K562 (cell line): ENCODE measurements around the gene SNRPB. TPM values are rescaled to one million over a fixed set of nuclear protein-coding genes. Genes with fewer than 3 reads are reported as not detected.

Source experiments
- ATAC-seq: fragments of 200-7000 bp; cut with Tn5 transposase; 3 replicates; pipeline ENCODE4 v1.9.1; 2020; ENCODE audit warnings: moderate library complexity
- BruUV-seq: library from RNA; stranded (reverse); fragments of 400-500 nt; replicated peaks from 2 replicates; lab custom pipeline; 2021; lab: Mats Ljungman, UMichigan
- CTCF ChIA-PET: fragments of 300-600 bp; formaldehyde crosslinking; extraction: SDS; loops from one replicate; lab custom pipeline; 2021; ENCODE audit warnings: low intra/inter-chr PET ratio; lab: Yijun Ruan, JAX
- POLR2A ChIA-PET: fragments of 300-600, 350-650 bp; sonication (Branson Sonifier 250); formaldehyde crosslinking; extraction: SDS; loops from one replicate; lab custom pipeline; 2021; ENCODE audit warnings: antibody characterized with exemption, inconsistent platforms; lab: Yijun Ruan, JAX
- DNase-seq, 4 experiments: peaks; one replicate each; pipeline versions ENCODE4 v3.0.0 to v3.0.0-alpha.2; 2011 to 2018; ENCODE audit warnings: low spot score in 3 of 4, mixed read lengths in 3 of 4; ENCODE audit errors: extremely low read depth in 1 of 4
- FAIRE-seq: peaks from 2 replicates; lab custom pipeline; 2011; peaks lifted over from hg19 to GRCh38; lab: Jason Lieb, UNC
- H2AFZ ChIP-seq: 2 replicates; pipeline ENCODE4 v1.6.0; 2011; ENCODE audit warnings: low read depth, low read length, control low read depth, inconsistent platforms
- H3K27ac ChIP-seq: fragments of 200-600 bp; 3 replicates; pipeline ENCODE4 v1.8.0; 2011; ENCODE audit warnings: low read depth, mild to moderate bottlenecking, control low read depth, inconsistent platforms, low read length, moderate library complexity, mixed read lengths; ENCODE audit errors: extremely low read depth
- H3K27me3 ChIP-seq, 2 experiments: fragments of 300-600 bp in 1 of 2; 2 replicates in 1 of 2; 3 replicates in 1 of 2; pipeline versions ENCODE4 v1.6.0 to v1.8.0; 2011; ENCODE audit warnings: inconsistent platforms in 2 of 2, low read length in 2 of 2, mild to moderate bottlenecking in 1 of 2, mixed read lengths in 1 of 2, moderate library complexity in 1 of 2; ENCODE audit not compliant: control insufficient read depth in 2 of 2, insufficient read depth in 2 of 2
- H3K36me3 ChIP-seq: fragments of 300-600 bp; 3 replicates; pipeline ENCODE4 v1.8.0; 2011; ENCODE audit warnings: mild to moderate bottlenecking, low read length, inconsistent platforms; ENCODE audit not compliant: control insufficient read depth, insufficient read depth
- H3K4me1 ChIP-seq, 2 experiments: fragments of 200-600 bp in 1 of 2; replicated peaks in 1 of 2; 2 replicates in 1 of 2; 3 replicates in 1 of 2; pipeline versions ENCODE4 v1.5.1 to v1.8.0; 2011; ENCODE audit warnings: inconsistent platforms in 2 of 2, low read length in 2 of 2, mild to moderate bottlenecking in 1 of 2, mixed read lengths in 1 of 2, moderate library complexity in 1 of 2; ENCODE audit not compliant: control insufficient read depth in 2 of 2, insufficient read depth in 2 of 2
- H3K4me2 ChIP-seq: 2 replicates; pipeline ENCODE4 v1.6.1; 2011; ENCODE audit warnings: low read length, control low read depth, inconsistent platforms, mixed read lengths; ENCODE audit not compliant: insufficient read depth
- H3K4me3 ChIP-seq: fragments of 200-600 bp; sonication (generic), shearing (Covaris generic); 2 replicates; pipeline ENCODE4 v1.5.1; 2016; ENCODE audit warnings: control low read depth, inconsistent platforms
- H3K79me2 ChIP-seq: fragments of 200-600 bp; 3 replicates; pipeline ENCODE4 v1.8.0; 2011; ENCODE audit warnings: low read length, inconsistent platforms; ENCODE audit not compliant: control insufficient read depth, insufficient read depth
- H3K9ac ChIP-seq, 2 experiments: 2 replicates each; pipeline versions ENCODE4 v1.6.0 to v1.6.1; 2011; ENCODE audit warnings: low read depth in 2 of 2, low read length in 2 of 2, control low read depth in 1 of 2, inconsistent platforms in 1 of 2, mild to moderate bottlenecking in 1 of 2, mixed read lengths in 1 of 2; ENCODE audit not compliant: insufficient read depth in 1 of 2
- H3K9me1 ChIP-seq: one replicate; pipeline ENCODE4 v1.6.0; 2011; ENCODE audit warnings: inconsistent platforms, mild to moderate bottlenecking, low read length, moderate library complexity; ENCODE audit not compliant: control insufficient read depth, insufficient read depth
- H3K9me3 ChIP-seq: replicated peaks from 2 replicates; pipeline ENCODE4 v1.5.1; 2011; ENCODE audit warnings: low read depth, low read length, inconsistent platforms; ENCODE audit not compliant: control insufficient read depth, insufficient read depth
- H4K20me1 ChIP-seq: replicated peaks from 2 replicates; pipeline ENCODE4 v1.6.1; 2011; ENCODE audit warnings: low read length, inconsistent platforms, mixed read lengths; ENCODE audit not compliant: control insufficient read depth, insufficient read depth
- CTBP1 ChIP-seq: fragments of 450-650 bp; IDR thresholded peaks from 2 replicates; pipeline ENCODE4 v1.6.1; 2016; ENCODE audit warnings: borderline replicate concordance
- DEAF1 ChIP-seq: fragments of 450-650 bp; formaldehyde crosslinking; IDR thresholded peaks from 2 replicates; pipeline ENCODE4 v1.4.0; 2020; ENCODE audit warnings: mild to moderate bottlenecking, moderate library complexity
- GTF3C2 ChIP-seq: IDR thresholded peaks from 3 replicates; pipeline ENCODE4 v1.6.1; 2011; ENCODE audit warnings: borderline replicate concordance, mild to moderate bottlenecking, moderate library complexity; ENCODE audit not compliant: insufficient read length; ENCODE audit errors: extremely low read depth
- HDAC1 ChIP-seq, 2 experiments: fragments of 450-650 bp; IDR thresholded peaks; 2 replicates each; pipeline ENCODE4 v1.6.1; 2016 to 2017; ENCODE audit warnings: inconsistent platforms in 1 of 2, mild to moderate bottlenecking in 1 of 2, moderate library complexity in 1 of 2
- HOMEZ ChIP-seq: fragments of 250-450 bp; sonication (Bioruptor Pico); IDR thresholded peaks from 2 replicates; pipeline ENCODE4 v1.4.0; 2020; ENCODE audit warnings: mild to moderate bottlenecking, moderate library complexity
- MTF1 ChIP-seq: fragments of 250-450 bp; sonication (Bioruptor Pico); IDR thresholded peaks from 2 replicates; pipeline ENCODE4 v1.9.0; 2021; ENCODE audit warnings: moderate library complexity, mild to moderate bottlenecking, inconsistent platforms, borderline replicate concordance
- NEUROD1 ChIP-seq: fragments of 150-350 bp; IDR thresholded peaks from 2 replicates; pipeline ENCODE4 v1.6.1; 2014; ENCODE audit warnings: borderline replicate concordance, low read length, low read depth; ENCODE audit not compliant: partially characterized antibody
- PTBP1 ChIP-seq: fragments of 200-400 bp; formaldehyde crosslinking; IDR thresholded peaks from 2 replicates; pipeline ENCODE4 v1.6.1; 2017; ENCODE audit warnings: low read depth, low read length
- TGIF2 ChIP-seq: sonication (generic); formaldehyde crosslinking; IDR thresholded peaks from 2 replicates; pipeline ENCODE4 v1.8.1; 2022; ENCODE audit warnings: mild to moderate bottlenecking, missing genetic modification reagents, moderate library complexity
- XRCC3 ChIP-seq: fragments of 450-650 bp; IDR thresholded peaks from 2 replicates; pipeline ENCODE4 v1.6.1; 2017; ENCODE audit warnings: mild to moderate bottlenecking, moderate library complexity
- ZNF239 ChIP-seq: fragments of 250-450 bp; sonication (Bioruptor Pico); IDR thresholded peaks from 2 replicates; pipeline ENCODE4 v1.4.0; 2020; ENCODE audit warnings: mild to moderate bottlenecking
- WGBS: fragments of 100-300 bp; shearing (Covaris generic); methylation state at CpG from one replicate; pipeline ENCODE4 v1.1.6; 2016; ENCODE audit warnings: low coverage, mixed read lengths; ENCODE audit not compliant: insufficient coverage; ENCODE audit errors: missing lambda C conversion rate; 5-methylcytosine and 5-hydroxymethylcytosine counted together
- in situ Hi-C: fragments of 300-500 bp; cut with MboI; formaldehyde crosslinking; loops from 4 replicates; pipeline ENCODE4 v1.15.0; 2018; ENCODE audit warnings: inconsistent platforms, mixed read lengths
- intact Hi-C: fragments of 100-400 bp; cut with micrococcal nuclease; formaldehyde crosslinking; loops from 2 replicates; pipeline ENCODE4 v1.14.2; 2022
- polyA plus RNA-seq, 8 experiments: library from polyadenylated mRNA; depleted of rRNA in 4 of 8; stranded (reverse) in 5 of 8; unstranded in 3 of 8; fragments of >200 nt; fragmentation: Nextera tagmentation in 2 of 8; fragmentation: Illumina TruSeq in 1 of 8; extraction: Ambion mirVana in 2 of 8; extraction: Trizol in 1 of 8; gene quantifications; 2 replicates each; pipeline versions ENCODE4 v1.2.1 to v1.2.3, GENCODE V29; 2011 to 2014; ENCODE audit warnings: inconsistent platforms in 1 of 8, missing spikeins in 1 of 8
- total RNA-seq, 7 experiments: library from RNA; depleted of rRNA in 6 of 7; stranded (reverse); fragments of >200 nt in 6 of 7; fragmentation: Illumina TruSeq in 2 of 7; extraction: Trizol in 2 of 7; gene quantifications; 2 replicates each; pipeline versions ENCODE4 v1.2.1 to v1.2.3, GENCODE V29; 2011 to 2021; ENCODE audit warnings: low replicate concordance in 1 of 7
- TF ChIP-seq, protein P1 (sequence below): fragments of 200-400 bp; formaldehyde crosslinking; IDR thresholded peaks from 2 replicates; pipeline ENCODE4 v1.6.1; 2017; ENCODE audit warnings: mild to moderate bottlenecking, low read depth, low read length, moderate library complexity

SNRPB gene
- total and polyA plus RNA-seq, 9 of the 15 experiments (the other 6 are each of a cell fraction or from before 2014, with no cell fraction given), result 13.1 to 615 (median 266) TPM

DNA sequence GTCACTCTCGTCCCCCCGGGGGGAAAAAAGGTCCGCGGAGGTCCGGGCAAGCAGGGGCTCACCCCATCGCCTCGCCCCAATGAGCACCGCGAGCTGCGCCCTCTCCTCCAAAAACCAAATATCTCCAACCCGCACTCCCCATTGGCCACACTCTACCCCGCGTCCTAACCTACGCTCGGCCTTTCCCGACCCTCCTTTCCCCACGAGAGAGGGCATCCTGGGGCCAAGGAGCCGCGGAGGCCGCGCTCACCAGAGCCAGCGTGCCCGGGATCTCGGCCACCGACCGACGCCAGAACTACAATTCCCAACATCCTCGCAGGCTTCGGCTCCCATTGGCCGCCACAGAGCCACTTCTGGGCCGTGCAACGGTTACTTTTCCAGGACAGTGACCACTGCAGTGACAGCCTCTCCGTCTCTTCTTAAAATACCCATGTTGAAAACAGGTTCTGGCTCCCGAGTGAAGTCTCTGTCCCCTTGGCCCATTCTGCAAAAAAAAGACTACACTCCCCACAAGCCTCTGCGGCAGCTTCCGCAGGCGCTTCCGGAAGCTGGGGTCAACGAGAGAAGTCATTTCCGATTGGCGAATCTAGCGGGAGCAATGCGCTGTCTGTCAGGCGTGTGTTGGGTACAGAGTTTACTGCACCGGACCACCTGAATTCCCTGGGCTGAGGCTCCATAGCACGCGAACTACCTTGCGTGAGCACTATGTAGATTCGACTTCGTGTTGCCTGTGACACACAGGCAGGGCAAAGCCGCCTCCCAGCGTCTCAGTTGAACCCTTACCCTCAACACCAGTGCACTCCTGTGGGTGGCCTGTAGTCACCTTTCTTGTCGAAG lies 38.3 kb upstream of the SNRPB start, which contains the start of gene ZNF343:
Gene ZNF343, minus strand, starts transcription at position 285 of the 837 bp plus-strand sequence. CDS start 15,020 bp downstream, outside the sequence.
- ATAC-seq (peak; percentile 95), DNase-seq (peak; percentile 65 to 85 (median 77)), FAIRE-seq (peak; percentile 94)
- intact Hi-C loops, result no loop called here
- no TSS peak for BruUV-seq
- no peaks in the 10 kb centered on the region for H3K9me3 ChIP-seq
- H3K4me2 ChIP-seq, result peak within 1 kb of the TSS; percentile 85
- CTCF ChIA-PET, result no interaction called here
- in situ Hi-C loops, result no loop called here
- H3K27ac ChIP-seq, result peak within 1 kb of the TSS; percentile 94
- H3K9ac ChIP-seq, result peak within 1 kb of the TSS; percentile 87 to 94
- peaks cover 19% of the 10 kb centered on the region for H3K79me2 ChIP-seq
- H4K20me1 ChIP-seq, result no peaks in the 10 kb centered on the region
- no peaks in the 10 kb centered on the region for H3K9me1 ChIP-seq
- no peaks in the 10 kb centered on the region for H3K27me3 ChIP-seq
- POLR2A ChIA-PET, result interaction anchor here (0.6 to 1.9 kb wide), 8 partner anchors 11 to 438 kb away, joined by 3 to 10 read pairs (median 3); partner anchors contain the start of gene SNRPB
- H3K4me1 ChIP-seq, result peaks cover 9 to 16% of the 10 kb centered on the region in 2 experiments; a peak in 4 of 5 replicates
- H2AFZ ChIP-seq, result peak within 1 kb of the TSS; percentile 100
- H3K4me3 ChIP-seq, result peak within 1 kb of the TSS; percentile 74
- 2% methylated on average over 31 of the region's 53 CpGs for WGBS
- H3K36me3 ChIP-seq, result no peaks in the 10 kb centered on the region
- TF ChIP-seq HOMEZ (CRISPR knock-in tag) (no peak), TGIF2 (no peak), XRCC3 (no peak), CTBP1 (no peak), HDAC1 (IDR thresholded peaks at IDR 0.05) (0 out of 4 replicates have a peak, but pooled peaks of 1 of the 2 experiments have one; percentile 28), GTF3C2 (no peak), PTBP1 (no peak), DEAF1 (CRISPR knock-in tag) (no peak), NEUROD1 (no peak), MTF1 (CRISPR knock-in tag) (no peak), ZNF239 (CRISPR knock-in tag) (no peak)
- TF ChIP-seq, protein P1, sequence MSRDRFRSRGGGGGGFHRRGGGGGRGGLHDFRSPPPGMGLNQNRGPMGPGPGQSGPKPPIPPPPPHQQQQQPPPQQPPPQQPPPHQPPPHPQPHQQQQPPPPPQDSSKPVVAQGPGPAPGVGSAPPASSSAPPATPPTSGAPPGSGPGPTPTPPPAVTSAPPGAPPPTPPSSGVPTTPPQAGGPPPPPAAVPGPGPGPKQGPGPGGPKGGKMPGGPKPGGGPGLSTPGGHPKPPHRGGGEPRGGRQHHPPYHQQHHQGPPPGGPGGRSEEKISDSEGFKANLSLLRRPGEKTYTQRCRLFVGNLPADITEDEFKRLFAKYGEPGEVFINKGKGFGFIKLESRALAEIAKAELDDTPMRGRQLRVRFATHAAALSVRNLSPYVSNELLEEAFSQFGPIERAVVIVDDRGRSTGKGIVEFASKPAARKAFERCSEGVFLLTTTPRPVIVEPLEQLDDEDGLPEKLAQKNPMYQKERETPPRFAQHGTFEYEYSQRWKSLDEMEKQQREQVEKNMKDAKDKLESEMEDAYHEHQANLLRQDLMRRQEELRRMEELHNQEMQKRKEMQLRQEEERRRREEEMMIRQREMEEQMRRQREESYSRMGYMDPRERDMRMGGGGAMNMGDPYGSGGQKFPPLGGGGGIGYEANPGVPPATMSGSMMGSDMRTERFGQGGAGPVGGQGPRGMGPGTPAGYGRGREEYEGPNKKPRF, result no peak
